Subcutaneous adipose tissue (tissue), 4 donors: ENCODE results near the gene C17orf50. TPM values are rescaled to one million over a fixed set of nuclear protein-coding genes. Genes with fewer than 3 reads are reported as not detected.

ENCODE experiments used
- total RNA-seq, 4 donors: library from RNA; depleted of rRNA; stranded (reverse); fragments of >200 nt; gene quantifications; one replicate each; pipeline ENCODE4 v1.1.0, GENCODE V29; 2016
- TF ChIP-seq, protein P1 (sequence below): fragments of 450-650 bp; IDR thresholded peaks from one replicate; pipeline ENCODE4 v1.5.1; 2016; ENCODE audit warnings: low read depth, mild to moderate bottlenecking, control low read depth, antibody characterized with exemption, moderate library complexity

C17orf50 gene
- total RNA-seq = not detected

GRCh38 chr17:35760587-35760986 is at the start of gene C17orf50:
TSS of gene C17orf50 (plus strand) at chr17:35760887. CDS start at chr17:35760942, 55 bp downstream.
- TF ChIP-seq, protein P1, sequence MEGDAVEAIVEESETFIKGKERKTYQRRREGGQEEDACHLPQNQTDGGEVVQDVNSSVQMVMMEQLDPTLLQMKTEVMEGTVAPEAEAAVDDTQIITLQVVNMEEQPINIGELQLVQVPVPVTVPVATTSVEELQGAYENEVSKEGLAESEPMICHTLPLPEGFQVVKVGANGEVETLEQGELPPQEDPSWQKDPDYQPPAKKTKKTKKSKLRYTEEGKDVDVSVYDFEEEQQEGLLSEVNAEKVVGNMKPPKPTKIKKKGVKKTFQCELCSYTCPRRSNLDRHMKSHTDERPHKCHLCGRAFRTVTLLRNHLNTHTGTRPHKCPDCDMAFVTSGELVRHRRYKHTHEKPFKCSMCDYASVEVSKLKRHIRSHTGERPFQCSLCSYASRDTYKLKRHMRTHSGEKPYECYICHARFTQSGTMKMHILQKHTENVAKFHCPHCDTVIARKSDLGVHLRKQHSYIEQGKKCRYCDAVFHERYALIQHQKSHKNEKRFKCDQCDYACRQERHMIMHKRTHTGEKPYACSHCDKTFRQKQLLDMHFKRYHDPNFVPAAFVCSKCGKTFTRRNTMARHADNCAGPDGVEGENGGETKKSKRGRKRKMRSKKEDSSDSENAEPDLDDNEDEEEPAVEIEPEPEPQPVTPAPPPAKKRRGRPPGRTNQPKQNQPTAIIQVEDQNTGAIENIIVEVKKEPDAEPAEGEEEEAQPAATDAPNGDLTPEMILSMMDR = no peak

- TF ChIP-seq, protein P1 = no peak
These were observed 49.7 kb upstream of the C17orf50 start for GRCh38 chr17:35710950-35711349.

GRCh38 chr17:35713069-35713728 is 47.5 kb upstream of the C17orf50 start:
- TF ChIP-seq, protein P1 = no peak

DNA sequence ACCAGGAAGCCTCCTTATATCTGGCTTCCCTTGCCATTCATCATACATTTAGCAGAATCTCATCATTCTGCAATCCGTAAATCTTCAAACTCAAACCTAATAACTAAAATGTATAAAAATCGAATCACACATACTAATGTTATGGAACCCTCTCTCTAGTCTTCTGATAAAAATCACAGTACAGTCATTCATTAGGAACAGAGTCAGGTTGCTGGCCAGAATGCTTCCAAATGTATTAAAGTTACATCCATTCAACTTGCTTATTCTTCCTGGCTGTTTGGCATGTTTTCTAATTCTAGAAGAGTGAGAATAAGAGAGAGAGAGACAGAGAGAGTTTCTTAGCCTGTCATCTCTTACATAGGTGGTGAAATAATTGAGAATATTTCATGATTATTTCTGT is 45.7 kb upstream of the C17orf50 start:
- TF ChIP-seq, protein P1 = no peak

GRCh38 chr17:35715416-35715815 is 45.3 kb upstream of the C17orf50 start:
- TF ChIP-seq, protein P1 = no peak

DNA sequence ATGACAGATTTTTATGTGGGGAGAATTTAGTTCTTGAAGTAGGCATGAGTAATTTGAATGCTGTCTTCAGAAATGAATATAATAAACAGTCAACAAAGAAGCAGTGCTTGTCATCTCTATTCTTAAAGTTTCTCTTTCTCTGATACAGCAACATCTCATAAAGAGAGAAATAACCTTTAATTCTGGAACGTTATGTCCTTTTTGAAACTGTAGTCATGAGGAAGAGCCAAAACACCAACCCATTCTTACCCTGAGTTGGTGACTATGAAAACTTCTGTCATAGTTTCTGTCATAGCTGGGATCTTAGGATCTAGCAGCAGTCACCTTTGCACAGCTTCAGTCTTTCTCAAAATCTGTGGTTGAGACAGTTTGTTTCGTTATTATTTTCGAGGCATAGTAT is 44.5 kb upstream of the C17orf50 start:
- TF ChIP-seq, protein P1 = no peak

DNA sequence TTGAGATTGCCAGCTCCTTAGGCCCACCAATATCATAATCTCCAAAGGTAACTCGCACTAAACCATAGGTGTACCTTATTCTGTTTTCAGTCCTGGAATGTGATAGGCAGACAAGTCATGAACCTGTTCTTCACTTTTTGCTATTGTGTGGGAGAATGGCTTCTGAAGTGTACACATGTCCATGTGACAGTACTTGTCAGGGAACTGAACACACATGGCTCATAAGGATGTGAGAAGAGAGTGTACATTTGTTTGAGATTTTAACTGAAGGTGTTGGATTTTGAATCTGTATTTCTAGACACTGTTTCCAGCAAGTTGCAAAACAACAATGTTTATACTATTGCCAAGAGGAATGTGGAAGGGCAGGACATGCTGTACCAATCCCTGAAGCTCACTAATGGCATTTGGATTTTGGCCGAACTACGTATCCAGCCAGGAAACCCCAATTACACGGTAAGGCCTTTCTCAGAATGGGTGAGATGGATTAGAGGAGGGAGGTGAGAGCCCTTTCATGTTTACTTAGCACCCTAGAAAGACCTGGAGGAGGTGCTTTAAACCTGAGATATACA is 43.7 kb upstream of the C17orf50 start:
- TF ChIP-seq, protein P1 = no peak
